ENCODE measurements around the gene EHBP1L1.
"Not testable (repeated sequence)": the region's sequence is repeated elsewhere in the genome, so short reads cannot be mapped to it uniquely, and the experiment has no call there.

The EHBP1L1 gene

DNA sequence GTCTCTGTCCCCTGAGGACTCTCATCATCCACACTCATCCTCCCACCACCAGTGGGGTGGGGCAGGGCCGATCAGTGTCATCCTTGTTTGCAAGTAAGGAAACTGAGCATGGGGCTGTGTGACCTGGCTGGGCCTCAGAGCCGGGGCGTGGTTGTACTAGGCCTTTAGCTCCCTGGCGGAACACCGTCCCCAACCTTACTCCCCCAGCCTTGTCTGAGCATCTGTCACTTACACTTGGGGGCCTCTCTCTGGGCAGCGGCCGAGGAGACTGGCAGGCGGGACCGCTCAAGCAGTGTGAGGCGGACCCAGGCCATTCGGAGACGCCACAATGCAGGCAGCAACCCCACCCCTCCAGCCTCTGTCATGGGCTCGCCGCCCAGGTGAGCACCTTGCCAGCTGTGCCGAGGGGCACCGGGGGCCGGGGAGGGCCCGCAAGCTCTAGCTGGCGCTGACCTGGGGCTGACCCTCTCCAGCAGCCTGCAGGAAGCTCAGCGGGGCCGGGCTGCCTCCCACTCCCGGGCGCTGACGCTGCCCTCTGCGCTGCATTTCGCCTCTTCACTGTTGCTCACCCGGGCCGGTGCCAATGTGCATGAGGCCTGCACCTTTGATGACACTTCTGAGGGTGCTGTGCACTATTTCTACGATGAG, 43.6 kb downstream of the EHBP1L1 start:
- DNase-seq: no peak

GRCh38 chr11:65620666-65621065, 44.8 kb downstream of the EHBP1L1 start:
- no peak for DNase-seq

DNA sequence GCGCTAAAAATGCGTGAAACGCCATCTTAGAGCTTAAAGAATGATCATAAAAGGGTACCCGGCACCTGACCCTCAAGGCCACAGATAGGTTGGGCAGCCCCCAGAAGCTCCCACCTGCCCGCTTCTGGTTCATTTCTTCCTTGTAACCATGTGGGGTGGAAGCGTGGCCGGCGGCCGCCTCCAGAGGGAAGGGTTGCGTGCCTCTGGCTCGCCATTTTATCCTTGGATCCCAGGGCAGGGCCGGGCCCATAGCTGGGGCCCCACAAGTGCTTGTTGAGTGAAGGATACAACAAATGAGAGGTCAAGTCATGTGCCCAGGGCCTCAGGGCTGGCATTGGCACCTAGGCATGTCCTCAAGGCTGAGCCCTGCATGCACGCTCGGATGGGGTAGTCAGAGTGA, 45.6 kb downstream of the EHBP1L1 start:
- DNase-seq: no peak

- no peak for DNase-seq
These were observed 46.2 kb downstream of the EHBP1L1 start for GRCh38 chr11:65622011-65622410.

- no peak for DNase-seq
These were observed 47.3 kb downstream of the EHBP1L1 start for GRCh38 chr11:65623177-65623576.

GRCh38 chr11:65623852-65624616, 48.2 kb downstream of the EHBP1L1 start:
- no peak for DNase-seq

DNA sequence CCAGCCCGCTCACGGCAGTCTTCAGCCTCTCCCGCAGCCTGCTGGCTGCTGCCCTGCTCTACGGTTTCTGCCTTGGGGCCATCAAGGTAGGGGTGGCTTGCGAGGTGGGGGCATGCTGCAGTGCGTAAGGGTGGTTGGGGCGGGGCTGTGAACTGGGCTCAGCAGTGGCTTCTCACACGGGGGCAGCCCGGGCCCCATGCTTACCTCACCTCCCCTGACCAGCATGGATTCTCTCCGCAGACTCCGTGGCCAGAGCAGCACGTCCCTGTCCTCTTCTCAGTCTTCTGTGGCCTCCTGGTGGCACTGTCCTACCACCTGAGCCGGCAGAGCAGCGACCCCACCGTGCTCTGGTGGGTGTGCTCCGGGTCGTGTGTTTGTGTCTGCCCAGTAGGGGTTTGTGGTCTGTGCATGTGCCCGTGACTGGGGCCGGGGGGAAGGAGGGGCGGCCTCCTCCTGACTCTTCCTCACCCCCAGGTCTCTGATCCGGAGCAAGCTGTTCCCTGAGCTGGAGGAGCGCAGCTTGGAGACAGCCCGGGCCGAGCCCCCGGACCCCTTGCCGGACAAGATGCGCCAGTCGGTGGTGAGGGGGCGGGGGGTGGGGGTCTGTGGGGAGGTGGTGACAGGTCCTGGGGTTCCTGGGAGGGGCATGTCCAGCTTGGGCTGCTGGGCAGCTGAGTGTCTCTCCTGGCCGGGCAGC, 49.2 kb downstream of the EHBP1L1 start:
- DNase-seq: no peak

DNA sequence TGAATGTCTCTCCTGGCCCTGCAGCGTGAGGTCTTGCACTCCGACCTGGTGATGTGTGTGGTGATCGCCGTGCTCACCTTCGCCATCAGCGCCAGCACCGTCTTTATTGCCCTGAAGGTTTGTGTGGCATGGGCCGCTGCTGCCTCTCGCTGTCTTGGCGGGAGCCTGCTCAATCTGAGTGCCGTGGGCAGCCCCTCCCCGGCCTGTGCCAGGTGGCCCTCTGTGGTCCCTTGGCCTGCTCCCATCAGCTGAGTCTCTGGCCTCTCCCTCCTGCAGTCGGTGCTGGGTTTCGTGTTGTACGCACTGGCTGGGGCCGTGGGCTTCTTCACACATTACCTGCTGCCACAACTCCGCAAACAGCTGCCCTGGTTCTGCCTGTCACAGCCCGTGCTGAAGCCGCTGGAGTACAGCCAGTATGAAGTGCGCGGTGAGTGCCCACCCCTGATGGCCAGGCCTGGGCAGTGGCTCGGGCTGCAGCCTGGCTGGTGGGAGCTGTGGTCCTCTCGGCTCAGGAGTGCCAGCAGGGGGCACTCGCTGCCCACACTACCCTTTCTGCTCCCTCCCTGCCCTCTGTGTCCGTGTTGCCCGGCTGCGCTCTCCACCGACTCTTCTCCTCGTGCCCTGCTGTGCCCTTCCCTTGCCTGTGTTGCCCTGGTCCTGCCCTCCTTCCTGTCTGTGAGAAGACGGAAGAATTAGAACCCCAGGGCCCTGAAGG, 49.9 kb downstream of the EHBP1L1 start:
- DNase-seq: peak; percentile 41 to 77

DNA sequence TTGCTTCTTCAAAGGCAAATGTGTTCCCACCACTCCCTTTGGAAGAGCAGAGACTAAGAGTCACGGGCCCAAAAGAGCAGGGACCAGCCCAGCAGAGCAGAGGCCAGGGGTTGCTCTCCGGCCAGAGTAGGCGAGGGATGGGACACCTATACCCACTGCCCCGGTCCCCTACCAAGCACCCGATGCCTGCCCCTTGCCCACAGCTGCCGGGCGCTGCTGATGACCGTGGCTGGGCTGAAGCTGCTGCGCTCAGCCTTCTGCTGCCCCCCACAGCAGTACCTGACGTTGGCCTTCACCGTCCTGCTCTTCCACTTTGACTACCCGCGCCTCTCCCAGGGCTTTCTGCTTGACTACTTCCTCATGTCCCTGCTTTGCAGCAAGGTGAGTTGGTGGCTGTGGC, 51.3 kb downstream of the EHBP1L1 start:
- no peak for DNase-seq

DNA sequence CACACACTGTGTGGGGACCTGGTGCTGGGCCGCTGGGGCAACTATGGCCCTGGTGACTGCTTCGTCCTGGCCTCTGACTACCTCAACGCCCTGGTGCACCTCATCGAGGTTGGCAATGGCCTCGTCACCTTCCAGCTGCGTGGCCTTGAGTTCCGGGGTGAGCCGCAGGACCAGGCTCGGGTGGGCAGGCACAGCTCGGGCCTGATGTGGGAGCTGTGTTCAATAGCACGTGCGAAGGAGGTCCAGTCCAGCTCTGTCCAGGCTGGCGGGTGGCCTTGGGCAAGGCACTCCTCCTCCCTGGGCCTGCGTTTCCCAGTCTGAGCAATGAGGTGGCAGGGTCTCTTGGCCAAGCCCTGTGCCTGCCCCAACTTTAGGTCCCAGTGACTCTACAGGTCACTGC, 53.7 kb downstream of the EHBP1L1 start:
- no peak for DNase-seq

DNA sequence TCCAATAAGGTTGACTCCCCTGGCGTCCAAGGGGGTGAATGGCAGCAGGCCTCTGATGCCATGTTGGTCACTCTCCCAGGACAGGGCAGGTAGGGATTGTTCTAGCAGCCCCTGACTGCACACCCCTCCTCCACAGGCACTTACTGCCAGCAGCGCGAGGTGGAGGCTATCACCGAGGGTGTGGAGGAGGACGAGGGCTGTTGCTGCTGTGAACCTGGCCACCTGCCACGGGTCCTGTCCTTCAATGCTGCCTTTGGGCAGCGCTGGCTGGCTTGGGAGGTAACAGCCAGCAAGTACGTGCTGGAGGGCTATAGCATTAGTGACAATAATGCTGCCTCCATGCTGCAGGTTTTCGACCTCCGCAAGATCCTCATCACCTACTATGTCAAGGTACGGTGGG, 54.4 kb downstream of the EHBP1L1 start:
- no peak for DNase-seq

DNA sequence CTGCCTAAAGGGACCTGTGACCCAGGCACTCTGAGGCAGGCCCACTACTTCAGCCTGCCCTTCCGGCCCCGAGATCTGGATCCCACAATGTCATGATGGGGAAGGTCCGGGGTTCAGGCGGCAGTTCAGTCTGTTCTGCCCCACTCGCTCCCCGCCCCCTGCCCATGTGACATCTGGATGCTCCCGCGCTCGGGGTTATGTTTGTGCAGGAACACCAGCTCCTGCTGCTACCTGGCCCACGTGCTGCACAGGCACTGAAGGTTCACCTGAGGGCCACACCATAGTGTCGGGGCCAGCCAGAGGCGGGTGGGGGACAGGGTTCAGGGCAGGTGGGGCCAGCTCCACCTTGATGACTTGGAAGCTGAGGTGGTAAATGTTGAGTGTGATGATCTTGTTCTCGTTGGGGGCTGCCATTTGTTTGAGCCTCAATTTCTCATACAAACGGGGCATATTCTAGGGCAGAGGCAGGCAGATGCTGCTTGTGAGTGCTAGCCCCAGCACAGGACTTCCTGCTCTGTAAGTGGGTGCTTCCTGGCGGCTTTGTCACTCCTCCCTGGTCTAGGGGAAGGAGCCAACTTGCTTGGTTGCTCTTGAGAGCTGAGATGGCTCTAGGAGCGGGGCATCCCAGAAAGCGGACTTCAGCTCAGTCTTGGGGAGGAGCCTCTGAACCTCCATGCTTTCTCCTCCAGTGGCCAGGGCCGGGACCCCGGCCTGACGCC, 57.7 kb downstream of the EHBP1L1 start:
- no peak for DNase-seq

DNA sequence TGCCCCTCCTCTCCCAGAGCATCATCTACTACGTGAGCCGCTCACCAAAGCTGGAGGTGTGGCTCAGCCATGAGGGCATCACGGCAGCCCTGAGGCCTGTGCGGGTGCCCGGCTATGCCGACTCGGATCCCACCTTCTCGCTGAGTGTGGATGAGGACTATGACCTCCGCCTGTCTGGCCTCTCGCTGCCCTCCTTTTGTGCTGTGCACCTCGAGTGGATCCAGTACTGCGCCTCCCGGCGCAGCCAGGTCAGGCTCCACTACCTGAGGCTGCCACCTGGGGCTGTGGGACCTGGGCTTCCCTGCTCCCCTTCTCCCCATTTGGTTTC, 58.2 kb downstream of the EHBP1L1 start:
- no peak for DNase-seq

- DNase-seq: no peak
These were observed 58.6 kb downstream of the EHBP1L1 start for GRCh38 chr11:65634440-65634839.

- DNase-seq: no peak
These were observed 59.3 kb downstream of the EHBP1L1 start for GRCh38 chr11:65634905-65635731.

DNA sequence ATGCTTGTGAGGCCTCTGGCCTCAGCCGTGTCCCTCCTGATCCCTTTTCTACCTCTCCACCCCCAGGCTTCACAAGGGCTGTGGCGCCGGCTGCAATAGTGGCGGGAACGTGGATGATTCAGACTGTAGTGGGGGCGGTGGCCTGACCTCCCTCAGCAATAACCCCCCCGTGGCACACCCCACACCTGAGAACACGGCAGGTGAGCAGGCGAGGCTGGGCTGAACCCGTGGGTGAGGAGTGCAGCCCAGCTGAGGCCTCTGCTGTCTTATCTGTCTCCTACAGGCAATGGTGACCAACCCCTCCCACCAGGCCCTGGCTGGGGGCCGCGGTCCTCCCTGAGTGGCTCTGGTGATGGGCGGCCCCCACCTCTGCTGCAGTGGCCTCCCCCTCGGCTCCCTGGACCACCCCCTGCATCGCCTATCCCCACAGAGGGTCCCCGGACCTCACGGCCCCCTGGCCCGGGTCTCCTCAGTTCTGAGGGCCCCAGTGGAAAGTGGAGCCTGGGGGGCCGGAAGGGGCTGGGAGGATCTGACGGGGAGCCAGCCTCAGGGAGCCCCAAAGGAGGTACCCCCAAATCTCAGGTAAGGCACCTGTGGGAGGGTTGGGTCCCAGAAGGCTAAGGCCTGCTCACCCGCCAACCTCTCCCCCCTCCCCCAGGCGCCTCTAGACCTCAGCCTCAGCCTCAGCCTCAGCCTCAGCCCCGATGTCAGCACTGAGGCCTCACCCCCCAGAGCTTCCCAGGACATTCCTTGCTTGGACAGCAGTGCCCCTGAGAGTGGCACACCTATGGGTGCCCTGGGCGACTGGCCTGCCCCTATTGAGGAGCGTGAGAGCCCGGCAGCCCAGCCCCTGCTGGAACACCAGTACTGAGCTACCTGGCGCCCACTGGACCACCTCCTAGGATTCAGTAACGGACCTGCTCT, 60.5 kb downstream of the EHBP1L1 start:
- no peak for DNase-seq

- DNase-seq: no peak
These were observed 61.2 kb downstream of the EHBP1L1 start for GRCh38 chr11:65637032-65637557.

DNA sequence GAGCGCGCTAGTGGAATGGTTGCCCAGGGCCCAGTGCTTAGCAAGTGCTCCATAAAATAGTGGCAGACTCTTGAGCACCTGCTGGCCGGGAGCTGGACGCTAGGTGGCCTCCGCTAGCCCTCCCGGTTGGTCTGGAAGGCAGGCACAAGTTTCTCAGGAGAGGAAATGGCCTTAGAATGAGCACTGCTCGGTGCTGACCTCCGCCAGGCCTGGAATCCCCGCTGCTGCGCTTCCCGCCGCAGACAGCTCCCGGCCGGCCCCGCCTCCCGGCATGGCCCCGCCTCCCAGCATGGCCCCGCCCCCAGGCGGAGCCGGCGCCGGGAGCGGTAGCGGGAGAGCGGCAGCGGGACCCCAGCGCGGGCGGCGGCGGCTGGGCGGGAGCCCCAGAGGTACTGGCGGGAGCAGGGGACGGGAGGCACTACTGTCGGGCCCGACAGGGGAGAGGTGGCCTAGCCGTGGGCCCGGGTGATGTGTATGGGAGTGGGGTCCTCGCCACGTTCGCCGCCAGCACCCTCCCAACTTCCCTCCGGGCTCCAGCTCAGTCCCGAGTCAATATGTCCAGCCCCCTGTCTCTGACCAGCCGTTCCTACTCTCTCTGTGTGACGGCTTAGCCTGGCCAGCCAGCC, 62.1 kb downstream of the EHBP1L1 start, which contains the start of gene SIPA1:
Gene SIPA1 (plus strand): TSS at position 308 of the 626 bp plus-strand sequence. CDS start 2,821 bp downstream, outside the sequence.
- peak; percentile 88 to 89 for DNase-seq

DNA sequence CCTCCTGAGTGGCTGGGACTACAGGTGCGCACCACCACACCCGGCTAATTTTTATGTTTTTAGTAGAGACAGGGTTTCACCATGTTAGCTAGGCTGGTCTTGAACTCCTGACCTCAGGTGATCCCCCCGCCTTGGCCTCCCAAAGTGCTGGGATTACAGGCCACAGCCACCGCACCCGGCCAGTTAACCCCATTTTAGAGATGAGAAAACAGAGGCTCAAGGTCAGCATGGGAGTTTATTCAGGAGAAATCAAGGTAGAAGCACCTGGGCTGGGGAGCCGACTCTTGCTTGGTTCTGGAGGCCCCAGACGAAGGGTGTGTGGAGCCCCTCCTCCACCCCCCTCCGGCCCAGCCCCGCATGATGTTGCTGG, 63.4 kb downstream of the EHBP1L1 start:
- DNase-seq: not testable (repeated sequence)
